B cell (primary cell): ENCODE results near the gene MPPE1. TPM values are rescaled to one million over a fixed set of nuclear protein-coding genes. Genes with fewer than 3 reads are reported as not detected.

ENCODE experiments used
- ATAC-seq: fragments of 200-7000 bp; cut with Tn5 transposase; one replicate; pipeline ENCODE4 v1.10.0; 2021; ENCODE audit warnings: low read depth, mild to moderate bottlenecking, moderate number of reproducible peaks, moderate library complexity
- CTCF ChIA-PET: fragments of 350-600 bp; sonication (Branson Sonifier 250); formaldehyde crosslinking; loops from one replicate; lab custom pipeline; 2021; ENCODE audit warnings: antibody characterized with exemption, inconsistent platforms; lab: Charles Lee
- POLR2A ChIA-PET: fragments of 350-600 bp; sonication (Branson Sonifier 250); formaldehyde crosslinking; loops from one replicate; lab custom pipeline; 2021; ENCODE audit warnings: antibody characterized with exemption; lab: Charles Lee
- DNase-seq: peaks from one replicate; pipeline ENCODE4 v3.0.0; 2013
- H2AFZ ChIP-seq: 2 replicates; pipeline ENCODE4 v1.6.1; 2012; ENCODE audit warnings: mild to moderate bottlenecking, low read depth, low read length; ENCODE audit not compliant: insufficient read depth, poor library complexity, severe bottlenecking
- H3K27ac ChIP-seq, 2 donors: 1 replicate in 1 of 2; 2 replicates in 1 of 2; pipeline ENCODE4 v1.5.1; 2012 to 2013; ENCODE audit warnings: low read length in 2 of 2, mild to moderate bottlenecking in 2 of 2, moderate library complexity in 1 of 2
- H3K27me3 ChIP-seq, 4 experiments: fragments of 200-600 bp in 1 of 4; sonication (generic) in 1 of 4; replicated peaks in 1 of 4; 1 replicate in 2 of 4; 2 replicates in 2 of 4; pipeline versions ENCODE4 v1.6.1 to v1.7.0; 2013 to 2016; ENCODE audit warnings: low read length in 3 of 4, mild to moderate bottlenecking in 2 of 4, mixed read lengths in 1 of 4, moderate library complexity in 1 of 4; ENCODE audit not compliant: insufficient read depth in 4 of 4, control insufficient read depth in 3 of 4; ENCODE audit errors: control extremely low read depth in 1 of 4
- H3K36me3 ChIP-seq, 2 experiments: replicated peaks in 1 of 2; 1 replicate in 1 of 2; 2 replicates in 1 of 2; pipeline versions ENCODE4 v1.6.1 to v1.7.1; 2013; ENCODE audit warnings: low read length in 1 of 2; ENCODE audit not compliant: insufficient read depth in 2 of 2, control insufficient read depth in 1 of 2; ENCODE audit errors: control extremely low read depth in 1 of 2, extremely low read depth in 1 of 2
- H3K4me1 ChIP-seq, 2 donors: fragments of 200-600 bp in 1 of 2; sonication (generic) in 1 of 2; 1 replicate in 1 of 2; 2 replicates in 1 of 2; pipeline versions ENCODE4 v1.5.1 to v1.6.1; 2013 to 2017; ENCODE audit warnings: low read length in 2 of 2; ENCODE audit not compliant: control insufficient read depth in 2 of 2, insufficient read depth in 2 of 2
- H3K4me2 ChIP-seq: replicated peaks from 2 replicates; pipeline ENCODE3; 2012; ENCODE audit warnings: mild to moderate bottlenecking, low read depth, low read length; ENCODE audit not compliant: poor library complexity, severe bottlenecking
- H3K4me3 ChIP-seq, 5 experiments: fragments of 200-600 bp in 1 of 5; sonication (generic) in 1 of 5; 1 replicate in 3 of 5; 2 replicates in 2 of 5; pipeline versions ENCODE4 v1.5.1 to v1.7.0; 2011 to 2016; ENCODE audit warnings: low read length in 4 of 5, mild to moderate bottlenecking in 4 of 5, low read depth in 2 of 5, control low read depth in 1 of 5, moderate library complexity in 1 of 5; ENCODE audit not compliant: insufficient read depth in 1 of 5; ENCODE audit errors: control extremely low read depth in 1 of 5, extremely low read depth in 1 of 5
- H3K79me2 ChIP-seq: fragments of 200-600 bp; sonication (generic); one replicate; pipeline ENCODE4 v1.6.0; 2016; ENCODE audit warnings: low read length; ENCODE audit not compliant: control insufficient read depth, insufficient read depth
- H3K9ac ChIP-seq: fragments of 200-600 bp; sonication (generic); 2 replicates; pipeline ENCODE4 v1.6.1; 2017; ENCODE audit warnings: mild to moderate bottlenecking, low read length, moderate library complexity
- H3K9me3 ChIP-seq, 3 donors: one replicate each; pipeline versions ENCODE4 v1.6.1 to v1.7.1; 2013; ENCODE audit warnings: low read length in 2 of 3; ENCODE audit not compliant: control insufficient read depth in 2 of 3, insufficient read depth in 1 of 3; ENCODE audit errors: control extremely low read depth in 1 of 3
- H4K20me1 ChIP-seq: 2 replicates; pipeline ENCODE4 v1.6.0; 2012; ENCODE audit warnings: mild to moderate bottlenecking, low read length; ENCODE audit not compliant: insufficient read depth, control insufficient read depth, poor library complexity, severe bottlenecking
- H3K27ac Mint-ChIP-seq: one replicate; pipeline ENCODE4 v1.8.0; 2021; ENCODE audit warnings: mixed read lengths
- H3K27me3 Mint-ChIP-seq: one replicate; pipeline ENCODE4 v1.8.0; 2021; ENCODE audit warnings: mixed read lengths
- H3K4me1 Mint-ChIP-seq: one replicate; pipeline ENCODE4 v1.8.0; 2021; ENCODE audit warnings: mixed read lengths
- H3K4me3 Mint-ChIP-seq: one replicate; pipeline ENCODE4 v1.8.0; 2021; ENCODE audit warnings: mixed read lengths
- H3K9me3 Mint-ChIP-seq: one replicate; pipeline ENCODE4 v1.8.0; 2022; ENCODE audit warnings: mixed read lengths; ENCODE audit not compliant: insufficient read depth
- CTCF ChIP-seq: fragments of 200-600 bp; IDR thresholded peaks from one replicate; pipeline ENCODE4 v1.8.0; 2022; ENCODE audit warnings: antibody characterized with exemption, mild to moderate bottlenecking
- EZH2 ChIP-seq: IDR thresholded peaks from 2 replicates; pipeline ENCODE4 v1.6.1; 2012; ENCODE audit warnings: borderline replicate concordance, low read depth, mild to moderate bottlenecking, moderate library complexity, low read length; ENCODE audit not compliant: insufficient read depth, poor library complexity, severe bottlenecking
- WGBS: methylation state at CpG from one replicate; pipeline ENCODE4 v1.1.5; 2013; ENCODE audit warnings: missing lambda C conversion rate; ENCODE audit not compliant: insufficient coverage; 5-methylcytosine and 5-hydroxymethylcytosine counted together
- intact Hi-C: fragments of 100-400 bp; cut with micrococcal nuclease; formaldehyde crosslinking; loops from one replicate; pipeline ENCODE4 v1.10.0; 2022
- polyA plus RNA-seq: library from polyadenylated mRNA; depleted of rRNA; stranded (reverse); fragments of >200 nt; gene quantifications from 2 replicates; pipeline ENCODE4 v1.2.3, GENCODE V29; 2012
- total RNA-seq, 2 donors: library from RNA; stranded (reverse); fragments of 120-200 nt in 1 of 2; gene quantifications; 1 replicate in 1 of 2; 2 replicates in 1 of 2; pipeline versions ENCODE4 v1.2.3 to v1.2.4, GENCODE V29; 2013 to 2022

Gene MPPE1
- total and polyA plus RNA-seq, 2 donors (not counting 1 experiment from before 2014, with no cell fraction given): 51.1 to 57.5 TPM

- Histone ChIP-seq H3K27me3 (no peaks in the 10 kb centered on the region), H3K9ac (no peak overlapping the region), H2AFZ (no peak overlapping the region), H3K79me2 (no peaks in the 10 kb centered on the region), H3K9me3 (peaks cover 0 to 7% (median 0%) of the 10 kb centered on the region in 3 donors), H4K20me1 (no peaks in the 10 kb centered on the region), H3K27ac (no peak overlapping the region), H3K4me3 (no peak overlapping the region), H3K4me2 (no peak overlapping the region), H3K4me1 (peaks cover 0 to 12% of the 10 kb centered on the region in 2 donors), H3K36me3 (no peaks in the 10 kb centered on the region)
- H3K4me1 Mint-ChIP-seq: peaks cover 11% of the 10 kb centered on the region
- WGBS: 100% methylated on average over 5 of the region's 9 CpGs
- TF ChIP-seq CTCF (no peak), EZH2 (no peak)
- CTCF ChIA-PET: interaction anchor here (1.0 to 1.6 kb wide), 2 partner anchors 13 to 44 kb away, joined by 3 read pairs; no protein-coding TSS in a partner anchor
- DNase-seq: no peak
- no peak overlapping the region for H3K4me3 Mint-ChIP-seq
- no peaks in the 10 kb centered on the region for H3K9me3 Mint-ChIP-seq
- ATAC-seq: no peak
- H3K27ac Mint-ChIP-seq: no peak overlapping the region
- POLR2A ChIA-PET: interaction anchor here (0.6 kb wide), 1 partner anchor 189 kb away, joined by 4 read pairs; no protein-coding TSS in a partner anchor
- intact Hi-C loops: no loop called here
- no peaks in the 10 kb centered on the region for H3K27me3 Mint-ChIP-seq
These were observed 43.3 kb upstream of the MPPE1 start for GRCh38 chr18:11951390-11951851.

- no peak overlapping the region for H3K27ac ChIP-seq
- Mint-ChIP-seq H3K27me3 (no peaks in the 10 kb centered on the region), H3K4me3 (no peak overlapping the region), H3K4me1 (peaks cover 11% of the 10 kb centered on the region), H3K9me3 (no peaks in the 10 kb centered on the region), H3K27ac (no peak overlapping the region)
- no peak overlapping the region for H3K9ac ChIP-seq
- peaks cover 0 to 13% of the 10 kb centered on the region in 2 donors for H3K4me1 ChIP-seq
- POLR2A ChIA-PET: interaction anchor here (0.6 kb wide), 1 partner anchor 188 kb away, joined by 4 read pairs; no protein-coding TSS in a partner anchor
- CTCF ChIA-PET: interaction anchor here (1.6 to 4.8 kb wide), 2 partner anchors 12 to 44 kb away, joined by 3 to 40 read pairs; no protein-coding TSS in a partner anchor
- no peaks in the 10 kb centered on the region for H3K27me3 ChIP-seq
- H3K79me2 ChIP-seq: no peaks in the 10 kb centered on the region
- intact Hi-C loops: no loop called here
- 52% methylated on average over 3 of the region's 5 CpGs for WGBS
- H3K9me3 ChIP-seq: peaks cover 0 to 3% (median 0%) of the 10 kb centered on the region in 3 donors
- H3K36me3 ChIP-seq: no peaks in the 10 kb centered on the region
- TF ChIP-seq EZH2 (no peak), CTCF (no peak)
- no peak overlapping the region for H3K4me3 ChIP-seq
- no peak for ATAC-seq
- no peak overlapping the region for H2AFZ ChIP-seq
- no peaks in the 10 kb centered on the region for H4K20me1 ChIP-seq
- no peak for DNase-seq
- H3K4me2 ChIP-seq: no peak overlapping the region
These were observed 42.7 kb upstream of the MPPE1 start for GRCh38 chr18:11950824-11951223.
